Kidney epithelial cell (primary cell): ENCODE data around the gene CDCP2. TPM values are rescaled to one million over a fixed set of nuclear protein-coding genes. Genes with fewer than 3 reads are reported as not detected.

ENCODE experiments used
- DNase-seq: peaks from one replicate; pipeline ENCODE4 v3.0.0-alpha.2; 2010; ENCODE audit warnings: low read depth
- H3K27me3 ChIP-seq: 2 replicates; pipeline ENCODE4 v1.6.0; 2011; ENCODE audit warnings: low read length; ENCODE audit not compliant: control insufficient read depth, insufficient read depth
- H3K36me3 ChIP-seq: 2 replicates; pipeline ENCODE4 v1.5.1; 2011; ENCODE audit warnings: low read length; ENCODE audit not compliant: control insufficient read depth, insufficient read depth
- H3K4me3 ChIP-seq: 2 replicates; pipeline ENCODE4 v1.5.1; 2011; ENCODE audit warnings: low read depth, mild to moderate bottlenecking, control low read depth, low read length
- total RNA-seq: library from RNA; depleted of rRNA; stranded (reverse); fragments of >200 nt; gene quantifications from 2 replicates; pipeline ENCODE4 v1.2.3, GENCODE V29; 2015
- TF ChIP-seq, protein P1 (sequence below): IDR thresholded peaks from 2 replicates; pipeline ENCODE4 v1.5.1; 2011; ENCODE audit warnings: mild to moderate bottlenecking, moderate library complexity, low read length, control low read depth, inconsistent platforms; ENCODE audit not compliant: insufficient read depth, poor library complexity, severe bottlenecking

Gene CDCP2
- total RNA-seq, 1 donor from 2014 or later = not detected

- Histone ChIP-seq H3K27me3 (peaks cover 2% of the 10 kb centered on the region), H3K36me3 (no peaks in the 10 kb centered on the region), H3K4me3 (no peak overlapping the region)
- TF ChIP-seq, protein P1, sequence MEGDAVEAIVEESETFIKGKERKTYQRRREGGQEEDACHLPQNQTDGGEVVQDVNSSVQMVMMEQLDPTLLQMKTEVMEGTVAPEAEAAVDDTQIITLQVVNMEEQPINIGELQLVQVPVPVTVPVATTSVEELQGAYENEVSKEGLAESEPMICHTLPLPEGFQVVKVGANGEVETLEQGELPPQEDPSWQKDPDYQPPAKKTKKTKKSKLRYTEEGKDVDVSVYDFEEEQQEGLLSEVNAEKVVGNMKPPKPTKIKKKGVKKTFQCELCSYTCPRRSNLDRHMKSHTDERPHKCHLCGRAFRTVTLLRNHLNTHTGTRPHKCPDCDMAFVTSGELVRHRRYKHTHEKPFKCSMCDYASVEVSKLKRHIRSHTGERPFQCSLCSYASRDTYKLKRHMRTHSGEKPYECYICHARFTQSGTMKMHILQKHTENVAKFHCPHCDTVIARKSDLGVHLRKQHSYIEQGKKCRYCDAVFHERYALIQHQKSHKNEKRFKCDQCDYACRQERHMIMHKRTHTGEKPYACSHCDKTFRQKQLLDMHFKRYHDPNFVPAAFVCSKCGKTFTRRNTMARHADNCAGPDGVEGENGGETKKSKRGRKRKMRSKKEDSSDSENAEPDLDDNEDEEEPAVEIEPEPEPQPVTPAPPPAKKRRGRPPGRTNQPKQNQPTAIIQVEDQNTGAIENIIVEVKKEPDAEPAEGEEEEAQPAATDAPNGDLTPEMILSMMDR = no peak
- DNase-seq = no peak
Measured at GRCh38 chr1:54160351-54160750, 7.6 kb upstream of the CDCP2 start.

DNA sequence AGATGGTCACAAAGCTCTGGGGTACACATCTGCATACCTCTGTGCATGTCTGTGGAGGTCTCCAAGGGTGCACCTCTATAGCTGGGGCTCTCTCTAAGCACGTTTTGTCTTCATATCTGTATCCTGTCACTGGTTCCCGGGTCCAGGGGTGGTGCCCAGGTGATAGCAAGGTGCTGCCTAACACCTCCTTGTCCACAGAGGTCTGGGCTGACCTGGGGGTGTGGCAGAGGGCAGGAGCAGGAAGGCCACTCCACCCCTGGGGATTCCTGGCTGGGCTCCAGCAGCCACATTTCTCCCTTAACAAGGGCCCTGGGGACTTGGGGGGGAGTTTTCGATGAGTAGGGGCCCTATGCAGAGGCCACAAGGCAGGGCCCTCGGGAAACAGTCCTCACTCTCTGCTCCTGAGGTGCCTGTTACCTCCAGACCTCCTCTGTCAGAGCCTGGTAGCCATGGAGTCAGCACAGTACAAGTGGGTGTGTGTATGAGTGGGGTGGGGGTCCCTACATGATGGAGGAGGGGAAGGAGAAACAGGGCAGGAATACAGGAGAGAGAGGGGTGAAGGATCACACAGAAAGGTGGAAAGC, 7.0 kb upstream of the CDCP2 start:
- H3K36me3 ChIP-seq = no peaks in the 10 kb centered on the region

GRCh38 chr1:54158071-54158470, 5.3 kb upstream of the CDCP2 start:
- DNase-seq = no peak
- Histone ChIP-seq H3K4me3 (no peak overlapping the region), H3K27me3 (peaks cover 2% of the 10 kb centered on the region), H3K36me3 (no peaks in the 10 kb centered on the region)
- TF ChIP-seq, protein P1 = no peak

More for the DNA sequence above, 7.0 kb upstream of the CDCP2 start:
- DNase-seq = no peak
- Histone ChIP-seq H3K4me3 (no peak overlapping the region), H3K27me3 (peaks cover 2% of the 10 kb centered on the region)
- TF ChIP-seq, protein P1 = no peak

GRCh38 chr1:54157401-54157800, 4.6 kb upstream of the CDCP2 start:
- Histone ChIP-seq H3K27me3 (peaks cover 2% of the 10 kb centered on the region), H3K36me3 (no peaks in the 10 kb centered on the region), H3K4me3 (no peak overlapping the region)
- DNase-seq = no peak
- TF ChIP-seq, protein P1 = no peak

DNA sequence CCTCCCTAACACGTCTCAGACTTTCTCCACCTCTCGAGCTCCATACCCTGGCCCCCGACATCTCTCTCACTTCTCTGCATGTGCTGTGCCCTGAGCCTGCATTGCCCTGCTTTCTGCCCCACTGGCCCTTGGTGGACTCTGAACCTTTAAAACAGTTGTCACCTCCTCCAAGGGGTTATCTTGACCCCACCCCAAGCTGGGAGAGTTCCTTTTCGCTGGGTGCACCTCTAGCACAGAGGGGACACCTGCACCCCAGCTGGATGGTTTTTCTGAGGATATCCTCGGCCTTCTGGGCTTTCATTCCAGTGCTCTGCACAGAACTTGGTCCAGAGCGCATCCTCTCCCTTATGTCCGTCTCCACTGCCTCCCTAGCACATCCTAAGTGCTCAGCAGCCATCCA, 4.2 kb upstream of the CDCP2 start:
- H3K36me3 ChIP-seq = no peaks in the 10 kb centered on the region
- H3K27me3 ChIP-seq = peaks cover 2% of the 10 kb centered on the region
- DNase-seq = no peak
- H3K4me3 ChIP-seq = no peak overlapping the region
- TF ChIP-seq, protein P1 = no peak

DNA sequence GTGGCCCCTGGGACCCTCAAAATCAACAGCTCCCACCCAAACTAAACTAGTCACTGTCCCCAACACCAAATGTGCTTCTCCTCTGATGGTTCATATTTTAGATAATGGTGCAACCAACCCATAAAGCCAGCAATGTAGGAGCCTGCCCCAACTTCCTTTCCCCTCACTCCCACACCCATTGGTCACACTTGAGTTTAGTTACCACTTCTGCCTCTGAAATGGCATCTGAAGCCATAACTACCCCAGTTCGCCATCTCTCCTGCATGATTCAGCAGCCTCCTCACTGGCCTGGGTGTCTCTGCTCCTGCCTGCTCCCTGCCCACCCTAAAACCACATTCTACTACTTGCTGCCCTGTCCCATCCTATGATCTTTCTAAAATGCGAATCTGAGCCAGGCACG, 3.4 kb upstream of the CDCP2 start:
- peaks cover 2% of the 10 kb centered on the region for H3K27me3 ChIP-seq
- DNase-seq = no peak
- H3K36me3 ChIP-seq = no peaks in the 10 kb centered on the region
- H3K4me3 ChIP-seq = no peak overlapping the region
- TF ChIP-seq, protein P1 = no peak
